ENCODE data around the gene CCDC81.

The CCDC81 gene

DNA sequence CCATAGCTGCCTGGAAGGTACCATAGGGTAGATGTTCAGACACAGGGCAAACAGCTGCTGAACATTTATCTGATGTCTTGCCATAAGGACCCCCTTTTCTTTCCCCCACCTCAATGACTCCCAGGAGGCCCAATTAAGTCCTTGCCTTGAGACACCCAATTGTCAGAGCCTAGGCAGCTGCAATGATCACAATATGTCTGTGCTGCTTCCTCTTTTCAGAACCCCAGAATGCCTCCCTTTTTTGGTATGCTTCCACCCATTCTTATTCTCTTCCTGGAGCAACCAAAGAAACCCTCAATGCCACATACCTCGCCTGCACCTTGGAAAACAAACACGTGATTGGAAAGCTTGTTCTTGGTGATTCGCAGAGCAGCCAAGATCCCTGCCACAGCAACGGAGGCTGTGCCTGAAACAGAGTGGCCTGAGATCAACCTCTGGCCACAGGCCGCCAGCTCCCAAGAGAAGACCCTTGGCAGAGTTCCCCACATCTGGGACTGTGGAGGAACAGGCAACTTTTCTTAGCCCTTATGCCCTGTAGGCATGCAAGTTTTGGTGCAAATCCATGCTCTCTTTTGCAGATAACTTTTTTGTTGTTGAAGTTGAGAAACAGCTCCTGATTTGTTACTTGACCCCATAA, 75.4 kb downstream of the CCDC81 start:
- Histone ChIP-seq H3K4me3 (replicated peaks; ENCODE audit: insufficient read depth, low read length) (no peak overlapping the region), H3K27me3 (ENCODE audit: insufficient read depth, poor library complexity, severe bottlenecking) (no peaks in the 10 kb centered on the region), H3K27ac (replicated peaks) (no peak overlapping the region)
- no peak for DNase-seq (ENCODE audit: low read depth in 1 of 2, low spot score in 1 of 2)
- TF ChIP-seq SPI1 (IDR thresholded peaks at IDR 0.05; ENCODE audit: borderline replicate concordance, low read depth) (peak; percentile 58; the same call in 1 of the 2 replicates), POLR2AphosphoS5 (IDR thresholded peaks at IDR 0.05; ENCODE audit: low read depth) (no peak), REST (IDR thresholded peaks at IDR 0.05; ENCODE audit: insufficient replicate concordance, low read depth) (no peak), GABPA (IDR thresholded peaks at IDR 0.05; ENCODE audit: low read depth) (no peak), CTCF (IDR thresholded peaks at IDR 0.05; ENCODE audit: insufficient read depth, low read length) (no peak)

GRCh38 chr11:86453290-86454030, 78.8 kb downstream of the CCDC81 start:
- no peak for TF ChIP-seq POLR2AphosphoS5 (IDR thresholded peaks at IDR 0.05; ENCODE audit: low read depth)
- TF ChIP-seq REST (IDR thresholded peaks at IDR 0.05; ENCODE audit: insufficient replicate concordance, low read depth), result no peak
- no peak for TF ChIP-seq GABPA (IDR thresholded peaks at IDR 0.05; ENCODE audit: low read depth)
- TF ChIP-seq SPI1 (IDR thresholded peaks at IDR 0.05; ENCODE audit: borderline replicate concordance, low read depth), result no peak
- TF ChIP-seq CTCF (IDR thresholded peaks at IDR 0.05; ENCODE audit: insufficient read depth, low read length), result no peak
- Histone ChIP-seq H3K27me3 (ENCODE audit: insufficient read depth, poor library complexity, severe bottlenecking) (no peaks in the 10 kb centered on the region), H3K4me3 (replicated peaks; ENCODE audit: insufficient read depth, low read length) (no peak overlapping the region), H3K27ac (replicated peaks) (no peak overlapping the region)
- DNase-seq (ENCODE audit: low read depth in 1 of 2, low spot score in 1 of 2), result no peak

GRCh38 chr11:86456075-86456939, 81.6 kb downstream of the CCDC81 start:
- H3K27ac ChIP-seq (replicated peaks), result no peak overlapping the region
- TF ChIP-seq SPI1 (IDR thresholded peaks at IDR 0.05; ENCODE audit: borderline replicate concordance, low read depth), result no peak
- TF ChIP-seq CTCF (IDR thresholded peaks at IDR 0.05; ENCODE audit: insufficient read depth, low read length), result peak; percentile 89
- no peaks in the 10 kb centered on the region for H3K27me3 ChIP-seq (ENCODE audit: insufficient read depth, poor library complexity, severe bottlenecking)
- H3K4me3 ChIP-seq (replicated peaks; ENCODE audit: insufficient read depth, low read length), result no peak overlapping the region
- peak; percentile 18 to 75 for DNase-seq (ENCODE audit: low read depth in 1 of 2, low spot score in 1 of 2)
